Ectodermal cell (in vitro differentiated cells): ENCODE data around the gene PIGW. TPM values are rescaled to one million over a fixed set of nuclear protein-coding genes. Genes with fewer than 3 reads are reported as not detected.
A peak's percentile ranks its signal among the peaks of the same experiment; 100 is the strongest.

Experiments
- H3K27ac ChIP-seq: 2 replicates; pipeline ENCODE4 v1.7.0; 2013; ENCODE audit warnings: mild to moderate bottlenecking, low read depth, low read length; ENCODE audit not compliant: insufficient read depth, poor library complexity, severe bottlenecking
- H3K27me3 ChIP-seq: 2 replicates; pipeline ENCODE4 v1.7.0; 2013; ENCODE audit warnings: mild to moderate bottlenecking, low read length; ENCODE audit not compliant: insufficient read depth, control insufficient read depth, poor library complexity, severe bottlenecking
- H3K36me3 ChIP-seq: one replicate; pipeline ENCODE4 v1.7.0; 2013; ENCODE audit warnings: low read length; ENCODE audit not compliant: control insufficient read depth, insufficient read depth
- H3K4me1 ChIP-seq: one replicate; pipeline ENCODE4 v1.7.0; 2013; ENCODE audit warnings: low read length; ENCODE audit not compliant: control insufficient read depth, insufficient read depth
- H3K4me3 ChIP-seq: 2 replicates; pipeline ENCODE4 v1.7.0; 2013; ENCODE audit warnings: low read depth, low read length, control low read depth; ENCODE audit not compliant: insufficient read depth
- H3K9me3 ChIP-seq: 2 replicates; pipeline ENCODE4 v1.7.0; 2013; ENCODE audit warnings: mild to moderate bottlenecking, low read length, moderate library complexity; ENCODE audit not compliant: control insufficient read depth
- WGBS, 2 experiments: methylation state at CpG; one replicate each; pipeline ENCODE4 v1.1.7; 2013; ENCODE audit warnings: missing lambda C conversion rate in 2 of 2; 5-methylcytosine and 5-hydroxymethylcytosine counted together
- polyA plus RNA-seq, 4 experiments: library from polyadenylated mRNA; stranded (reverse); fragments of 50-300 nt; gene quantifications; one replicate each; pipeline ENCODE4 v1.2.3, GENCODE V29; 2013

PIGW gene
- polyA plus RNA-seq (2013, experiment 1 of 4) = 18.9 TPM
- polyA plus RNA-seq (2013, experiment 2 of 4) = 19.1 TPM
- polyA plus RNA-seq (2013, experiment 3 of 4) = 12.1 TPM
- polyA plus RNA-seq (2013, experiment 4 of 4) = 12.2 TPM

GRCh38 chr17:36534840-36535668 is at the start of gene PIGW, which contains the start of gene MYO19:
Gene PIGW, plus strand, starts transcription at chr17:36534987. Its CDS starts 2,115 bp downstream, at chr17:36537102.
Gene MYO19, minus strand, starts transcription at chr17:36534868. Its CDS starts 2,330 bp downstream, at chr17:36532538.
- peak within 1 kb of the TSS; percentile 95 for H3K27ac ChIP-seq
- 0% methylated on average over 83 of the region's 83 CpGs for WGBS, 2 experiments
- peaks cover 40% of the 10 kb centered on the region for H3K36me3 ChIP-seq
- H3K4me3 ChIP-seq = peak within 1 kb of the TSS; percentile 90
- peaks cover 6% of the 10 kb centered on the region for H3K4me1 ChIP-seq
- H3K27me3 ChIP-seq = no peaks in the 10 kb centered on the region
- no peaks in the 10 kb centered on the region for H3K9me3 ChIP-seq

DNA sequence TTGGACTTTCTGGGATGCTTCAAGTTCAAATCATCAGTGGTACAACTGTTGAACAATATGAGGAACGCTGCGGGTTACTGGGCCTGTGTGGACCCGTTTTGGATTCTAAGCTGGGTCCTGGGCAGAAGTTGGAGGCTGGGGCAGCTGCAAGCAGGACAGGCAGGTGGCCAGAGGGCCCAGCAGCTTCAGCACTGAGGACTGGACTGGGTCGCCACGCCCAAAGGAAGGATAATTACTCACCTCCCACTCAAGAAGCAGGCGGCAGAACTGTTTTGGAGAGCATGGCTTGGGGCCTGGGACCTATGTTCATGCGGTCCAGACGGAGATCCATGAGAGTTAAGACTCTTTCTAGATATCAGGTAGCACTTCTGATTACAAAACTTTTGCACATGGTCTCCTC is 49.8 kb upstream of the PIGW start:
- H3K4me3 ChIP-seq = no peak overlapping the region
- H3K27me3 ChIP-seq = peaks cover 37% of the 10 kb centered on the region
- WGBS, 2 experiments = 92 to 95% methylated on average over 8 of the region's 8 CpGs
- no peaks in the 10 kb centered on the region for H3K4me1 ChIP-seq
- H3K9me3 ChIP-seq = no peaks in the 10 kb centered on the region
- H3K27ac ChIP-seq = no peak overlapping the region
- peaks cover 6% of the 10 kb centered on the region for H3K36me3 ChIP-seq

DNA sequence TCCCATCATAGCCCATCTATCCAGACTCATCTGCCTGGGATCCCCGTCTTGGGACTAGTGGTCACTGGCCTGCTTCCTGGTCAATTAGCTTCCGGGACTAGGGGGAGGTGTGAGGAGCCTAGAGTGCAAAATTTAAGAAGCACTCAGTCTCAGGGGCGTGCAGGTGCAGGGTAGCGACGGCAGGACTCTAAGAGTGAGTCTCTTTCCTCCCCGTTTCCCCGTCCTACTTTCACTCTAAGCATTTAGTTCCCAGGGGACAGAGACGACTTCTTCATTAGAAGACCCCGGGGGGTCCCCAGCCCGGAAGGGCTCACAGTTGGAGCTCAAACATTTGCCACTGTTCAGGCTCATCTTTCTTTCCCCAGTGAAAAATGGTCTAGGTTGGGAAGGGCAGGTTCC is 49.0 kb upstream of the PIGW start:
- Histone ChIP-seq H3K27ac (no peak overlapping the region), H3K36me3 (peaks cover 8% of the 10 kb centered on the region), H3K4me1 (no peaks in the 10 kb centered on the region), H3K9me3 (no peaks in the 10 kb centered on the region), H3K4me3 (peak overlapping the region; percentile 87), H3K27me3 (peaks cover 37% of the 10 kb centered on the region)
- 19 to 26% methylated on average over 10 of the region's 10 CpGs for WGBS, 2 experiments

DNA sequence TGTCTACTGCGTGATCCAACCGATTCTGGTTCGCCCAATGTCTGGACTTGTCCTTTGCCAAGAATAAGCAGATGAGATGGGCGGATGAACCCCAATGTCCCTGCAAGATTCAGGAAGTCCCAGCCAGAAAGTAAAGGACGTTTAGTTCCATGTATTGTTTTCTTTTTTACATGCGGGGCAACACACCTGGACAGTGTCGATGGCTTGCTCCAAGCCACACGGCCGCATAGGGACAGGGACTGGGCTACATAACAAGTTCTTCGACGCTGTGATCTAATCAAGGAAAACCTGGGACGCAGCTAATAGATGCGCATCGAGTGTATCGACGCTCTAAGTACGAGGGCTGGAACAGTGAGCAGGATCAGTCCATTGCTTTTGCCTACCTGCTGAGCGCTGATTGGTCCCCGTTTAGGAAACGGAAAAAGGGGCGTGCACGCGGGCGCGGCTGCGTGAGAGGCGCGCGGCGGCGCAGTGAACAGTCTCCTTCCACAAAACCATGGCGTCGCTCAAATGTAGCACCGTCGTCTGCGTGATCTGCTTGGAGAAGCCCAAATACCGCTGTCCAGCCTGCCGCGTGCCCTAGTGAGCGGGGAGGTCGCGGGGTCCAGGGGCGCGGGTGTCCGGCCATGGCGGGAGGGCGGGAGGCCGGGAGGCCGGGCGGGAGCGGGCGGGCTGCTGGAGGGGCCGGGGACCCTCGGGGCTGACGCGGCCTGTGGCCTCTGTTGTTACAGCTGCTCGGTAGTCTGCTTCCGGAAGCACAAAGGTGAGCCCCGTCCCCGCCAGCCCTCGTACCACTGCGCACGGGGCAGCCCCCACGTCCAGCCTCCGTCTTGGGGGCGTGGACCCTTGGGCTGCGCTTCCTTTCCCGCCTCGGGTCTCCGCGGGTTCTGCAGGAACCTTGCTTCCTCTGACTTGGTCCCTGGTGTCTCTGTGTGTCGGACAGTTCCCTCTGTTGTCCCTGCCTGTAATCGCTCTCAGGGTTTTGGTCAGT is 48.3 kb upstream of the PIGW start, which contains the start of gene ZNHIT3:
ZNHIT3 (plus strand) TSS at position 478 of the 991 bp plus-strand sequence; CDS start at position 497, 19 bp downstream.
- Histone ChIP-seq H3K27me3 (peaks cover 33% of the 10 kb centered on the region), H3K9me3 (no peaks in the 10 kb centered on the region), H3K4me1 (no peaks in the 10 kb centered on the region), H3K36me3 (peaks cover 8% of the 10 kb centered on the region), H3K4me3 (peak within 1 kb of the TSS; percentile 87), H3K27ac (peak within 1 kb of the TSS; percentile 76)
- WGBS, 2 experiments = 0 to 1% methylated on average over 73 of the region's 73 CpGs

DNA sequence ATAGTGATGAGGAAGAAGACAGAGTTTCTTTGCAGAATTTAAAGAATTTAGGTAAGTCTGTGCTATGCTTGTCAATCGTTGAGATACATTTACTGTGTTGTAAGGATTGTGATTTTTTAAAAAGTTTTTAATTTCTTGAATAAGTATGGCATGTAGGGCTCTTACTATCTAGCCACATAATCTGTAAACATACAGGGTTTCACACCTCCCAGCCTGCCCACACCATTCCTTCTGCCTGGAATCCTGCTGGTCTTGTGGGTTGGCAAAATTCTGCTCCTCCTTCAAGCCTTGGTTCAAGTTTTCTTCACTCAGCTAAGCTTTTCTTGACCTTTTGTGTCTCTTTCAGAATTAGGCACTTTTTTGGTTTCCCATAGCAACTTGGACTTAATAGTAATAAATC is 40.8 kb upstream of the PIGW start:
- 86 to 93% methylated on average over 1 of the region's 1 CpG for WGBS, 2 experiments
- H3K36me3 ChIP-seq = peaks cover 41% of the 10 kb centered on the region

GRCh38 chr17:36494674-36495073 is 40.1 kb upstream of the PIGW start:
- Histone ChIP-seq H3K36me3 (peaks cover 39% of the 10 kb centered on the region), H3K4me3 (no peak overlapping the region), H3K27me3 (no peaks in the 10 kb centered on the region), H3K9me3 (no peaks in the 10 kb centered on the region), H3K4me1 (peaks cover 4% of the 10 kb centered on the region), H3K27ac (peak overlapping the region; percentile 66)
- WGBS, 2 experiments = 93 to 99% methylated on average over 5 of the region's 5 CpGs

More for the DNA sequence above, 40.8 kb upstream of the PIGW start:
- Histone ChIP-seq H3K9me3 (no peaks in the 10 kb centered on the region), H3K27ac (no peak overlapping the region), H3K4me3 (no peak overlapping the region), H3K27me3 (no peaks in the 10 kb centered on the region), H3K4me1 (peaks cover 4% of the 10 kb centered on the region)

GRCh38 chr17:36495076-36495578 is 39.7 kb upstream of the PIGW start:
- no peaks in the 10 kb centered on the region for H3K9me3 ChIP-seq
- peaks cover 34% of the 10 kb centered on the region for H3K36me3 ChIP-seq
- H3K4me1 ChIP-seq = peaks cover 4% of the 10 kb centered on the region
- 86 to 89% methylated on average over 3 of the region's 3 CpGs for WGBS, 2 experiments
- no peaks in the 10 kb centered on the region for H3K27me3 ChIP-seq
- peak overlapping the region; percentile 66 for H3K27ac ChIP-seq
- H3K4me3 ChIP-seq = no peak overlapping the region

- no peaks in the 10 kb centered on the region for H3K9me3 ChIP-seq
- WGBS, 2 experiments = 90 to 93% methylated on average over 9 of the region's 9 CpGs
- no peak overlapping the region for H3K4me3 ChIP-seq
- H3K36me3 ChIP-seq = peaks cover 34% of the 10 kb centered on the region
- no peaks in the 10 kb centered on the region for H3K27me3 ChIP-seq
- H3K4me1 ChIP-seq = peaks cover 4% of the 10 kb centered on the region
- peak overlapping the region; percentile 88 for H3K27ac ChIP-seq
Observed at GRCh38 chr17:36496018-36496789, 38.6 kb upstream of the PIGW start.

DNA sequence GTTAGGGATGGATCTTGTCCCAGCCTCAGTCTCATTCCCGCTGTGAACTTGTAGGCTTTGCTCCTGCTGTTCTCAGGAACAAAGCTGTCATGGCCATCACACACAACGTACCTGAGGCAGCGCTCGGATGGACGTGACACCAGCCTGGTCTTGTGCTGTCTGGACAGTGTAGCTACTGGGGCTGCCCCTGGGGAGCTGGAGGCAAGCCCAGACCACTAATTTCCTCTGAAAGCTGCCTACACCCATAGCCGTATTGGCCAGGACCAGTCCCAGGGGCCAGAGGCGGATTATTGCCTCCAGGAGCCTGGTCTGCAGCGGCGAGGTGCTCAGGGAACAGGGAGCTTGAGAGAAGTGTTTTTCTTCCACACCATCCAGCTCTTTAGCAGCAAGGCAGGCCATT is 36.6 kb upstream of the PIGW start:
- H3K27ac ChIP-seq = peak overlapping the region; percentile 16
- whole genome bisulfite sequencing, 2 experiments = 95 to 97% methylated on average over 9 of the region's 9 CpGs
- H3K4me3 ChIP-seq = no peak overlapping the region
- H3K36me3 ChIP-seq = peaks cover 29% of the 10 kb centered on the region
- H3K4me1 ChIP-seq = peaks cover 4% of the 10 kb centered on the region
- no peaks in the 10 kb centered on the region for H3K27me3 ChIP-seq
- no peaks in the 10 kb centered on the region for H3K9me3 ChIP-seq
